K562 (cell line): Measurements from ENCODE around the gene CREB3L2. TPM values are rescaled to one million over a fixed set of nuclear protein-coding genes. Genes with fewer than 3 reads are reported as not detected.

Source experiments
- CBX1 ChIP-seq: sonication (generic); IDR thresholded peaks from 2 replicates; pipeline ENCODE4 v1.6.1; 2016; ENCODE audit warnings: antibody characterized with exemption, low read depth, mild to moderate bottlenecking
- CBX2 ChIP-seq: fragments of 200-600 bp; sonication (generic); IDR thresholded peaks from one replicate; pipeline ENCODE4 v1.6.1; 2012; ENCODE audit warnings: mild to moderate bottlenecking, low read length, inconsistent platforms; ENCODE audit not compliant: insufficient read depth, poor library complexity, severe bottlenecking
- CHCHD3 ChIP-seq: fragments of 250-450 bp; sonication (Bioruptor Pico); IDR thresholded peaks from 2 replicates; pipeline ENCODE4 v2.1.2; 2022; ENCODE audit warnings: mild to moderate bottlenecking
- CXXC5 ChIP-seq: fragments of 250-450 bp; sonication (Bioruptor Pico); IDR thresholded peaks from 2 replicates; pipeline ENCODE4 v1.8.0; 2022; ENCODE audit warnings: inconsistent platforms, mild to moderate bottlenecking, moderate library complexity
- E2F5 ChIP-seq: sonication (generic); formaldehyde crosslinking; IDR thresholded peaks from 2 replicates; pipeline ENCODE4 v1.8.0; 2022; ENCODE audit warnings: mild to moderate bottlenecking, missing genetic modification reagents
- EGR1 ChIP-seq: fragments of 450-650 bp; conservative IDR thresholded peaks from 2 replicates; pipeline ENCODE4 v1.6.1; 2017; ENCODE audit warnings: mild to moderate bottlenecking
- ESRRB ChIP-seq: fragments of 250-450 bp; sonication (Bioruptor Pico); IDR thresholded peaks from 2 replicates; pipeline ENCODE4 v1.5.0; 2020; ENCODE audit warnings: mild to moderate bottlenecking, moderate library complexity, borderline replicate concordance
- HCFC1 ChIP-seq: IDR thresholded peaks from 2 replicates; pipeline ENCODE4 v1.6.1; 2012; ENCODE audit warnings: low read depth, low read length, improper control_type of control experiment
- HIVEP1 ChIP-seq: fragments of 250-450 bp; sonication (Bioruptor Pico); IDR thresholded peaks from 2 replicates; pipeline ENCODE4 v1.4.0; 2020; ENCODE audit warnings: mild to moderate bottlenecking
- NR4A1 ChIP-seq, 2 experiments: fragments of 250-450 bp in 1 of 2; fragments of 450-650 bp in 1 of 2; sonication (Bioruptor Pico) in 1 of 2; IDR thresholded peaks; 2 replicates each; pipeline versions ENCODE4 v1.4.0 to v1.6.1; 2016 to 2020; ENCODE audit warnings: mild to moderate bottlenecking in 2 of 2, missing compliant biosample characterization in 1 of 2, missing genetic modification characterization in 1 of 2, moderate library complexity in 1 of 2
- RCOR1 ChIP-seq, 2 experiments: IDR thresholded peaks; 2 replicates each; pipeline ENCODE4 v1.6.1; 2012; ENCODE audit warnings: low read depth in 2 of 2, low read length in 2 of 2, borderline replicate concordance in 1 of 2, improper control_type of control experiment in 1 of 2
- RREB1 ChIP-seq: fragments of 250-450 bp; sonication (Bioruptor Pico); IDR thresholded peaks from 2 replicates; pipeline ENCODE4 v1.4.0; 2020
- SNRNP70 ChIP-seq: fragments of 200-400 bp; formaldehyde crosslinking; optimal IDR thresholded peaks from 2 replicates; pipeline ENCODE3; 2017; ENCODE audit warnings: low read depth, low read length
- TAF9B ChIP-seq: fragments of 450-650 bp; IDR thresholded peaks from 2 replicates; pipeline ENCODE4 v1.6.1; 2018; ENCODE audit warnings: mild to moderate bottlenecking; ENCODE audit not compliant: partially characterized antibody
- ZBTB9 ChIP-seq: fragments of 450-650 bp; formaldehyde crosslinking; IDR thresholded peaks from 2 replicates; pipeline ENCODE4 v1.4.0; 2020; ENCODE audit warnings: mild to moderate bottlenecking, moderate library complexity
- ZNF311 ChIP-seq: fragments of 250-450 bp; sonication (Bioruptor Pico); IDR thresholded peaks from 2 replicates; pipeline ENCODE4 v1.4.0; 2020; ENCODE audit warnings: mild to moderate bottlenecking, moderate library complexity
- ZNF584 ChIP-seq: fragments of 200-800 bp; sonication (Bioruptor generic); IDR thresholded peaks from 2 replicates; pipeline ENCODE4 v1.6.1; 2016; ENCODE audit warnings: low read depth, mild to moderate bottlenecking, missing genetic modification characterization, missing compliant biosample characterization
- ZNF766 ChIP-seq: fragments of 200-800 bp; sonication (Bioruptor generic); conservative IDR thresholded peaks from 2 replicates; pipeline ENCODE4 v1.6.1; 2016; ENCODE audit warnings: missing genetic modification characterization, missing compliant biosample characterization
- polyA plus RNA-seq, 8 experiments: library from polyadenylated mRNA; depleted of rRNA in 4 of 8; stranded (reverse) in 5 of 8; unstranded in 3 of 8; fragments of >200 nt; fragmentation: Nextera tagmentation in 2 of 8; fragmentation: Illumina TruSeq in 1 of 8; extraction: Ambion mirVana in 2 of 8; extraction: Trizol in 1 of 8; gene quantifications; 2 replicates each; pipeline versions ENCODE4 v1.2.1 to v1.2.3, GENCODE V29; 2011 to 2014; ENCODE audit warnings: inconsistent platforms in 1 of 8, missing spikeins in 1 of 8
- total RNA-seq, 7 experiments: library from RNA; depleted of rRNA in 6 of 7; stranded (reverse); fragments of >200 nt in 6 of 7; fragmentation: Illumina TruSeq in 2 of 7; extraction: Trizol in 2 of 7; gene quantifications; 2 replicates each; pipeline versions ENCODE4 v1.2.1 to v1.2.3, GENCODE V29; 2011 to 2021; ENCODE audit warnings: low replicate concordance in 1 of 7
- TF ChIP-seq, protein P1 (sequence below): fragments of 250-450 bp; sonication (Bioruptor Pico); IDR thresholded peaks from 2 replicates; pipeline ENCODE4 v1.4.0; 2020; ENCODE audit warnings: mild to moderate bottlenecking, moderate library complexity

CREB3L2 gene
- total and polyA plus RNA-seq, 9 of the 15 experiments (the other 6 are each of a cell fraction or from before 2014, with no cell fraction given), result 7.1 to 45.6 (median 15.8) TPM

GRCh38 chr7:137965942-137966640 is 35.8 kb downstream of the CREB3L2 start (continued):
- no peak for TF ChIP-seq CHCHD3 (CRISPR knock-in tag)
- TF ChIP-seq CBX2, result no peak
- TF ChIP-seq CXXC5 (CRISPR knock-in tag), result no peak
- TF ChIP-seq, protein P1, sequence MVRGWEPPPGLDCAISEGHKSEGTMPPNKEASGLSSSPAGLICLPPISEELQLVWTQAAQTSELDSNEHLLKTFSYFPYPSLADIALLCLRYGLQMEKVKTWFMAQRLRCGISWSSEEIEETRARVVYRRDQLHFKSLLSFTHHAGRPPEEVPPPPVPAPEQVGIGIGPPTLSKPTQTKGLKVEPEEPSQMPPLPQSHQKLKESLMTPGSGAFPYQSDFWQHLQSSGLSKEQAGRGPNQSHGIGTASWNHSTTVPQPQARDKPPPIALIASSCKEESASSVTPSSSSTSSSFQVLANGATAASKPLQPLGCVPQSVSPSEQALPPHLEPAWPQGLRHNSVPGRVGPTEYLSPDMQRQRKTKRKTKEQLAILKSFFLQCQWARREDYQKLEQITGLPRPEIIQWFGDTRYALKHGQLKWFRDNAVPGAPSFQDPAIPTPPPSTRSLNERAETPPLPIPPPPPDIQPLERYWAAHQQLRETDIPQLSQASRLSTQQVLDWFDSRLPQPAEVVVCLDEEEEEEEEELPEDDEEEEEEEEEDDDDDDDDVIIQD (CRISPR knock-in tag), result no peak
- no peak for TF ChIP-seq ZNF584 (CRISPR knock-in tag)
- no peak for TF ChIP-seq RREB1 (CRISPR knock-in tag)
- no peak for TF ChIP-seq ZNF766
- no peak for TF ChIP-seq EGR1
- TF ChIP-seq NR4A1 (CRISPR knock-in tag; IDR thresholded peaks at IDR 0.05), result no peak
- no peak for TF ChIP-seq NR4A1 (tag; IDR thresholded peaks at IDR 0.05)
- no peak for TF ChIP-seq RCOR1 (IDR thresholded peaks at IDR 0.05; ENCODE audit: borderline replicate concordance in 1 of 2, low read depth in 2 of 2, low read length in 2 of 2)
- no peak for TF ChIP-seq HIVEP1 (CRISPR knock-in tag)
- TF ChIP-seq HCFC1, result no peak
- TF ChIP-seq ESRRB (CRISPR knock-in tag), result no peak
- TF ChIP-seq CBX1, result no peak
- TF ChIP-seq ZBTB9 (CRISPR knock-in tag), result no peak
- TF ChIP-seq TAF9B, result no peak
- TF ChIP-seq ZNF311 (CRISPR knock-in tag), result no peak
- TF ChIP-seq SNRNP70, result no peak
- TF ChIP-seq E2F5 (CRISPR knock-in tag), result no peak
